Measurements from ENCODE around the gene NLGN1.

The NLGN1 gene

DNA sequence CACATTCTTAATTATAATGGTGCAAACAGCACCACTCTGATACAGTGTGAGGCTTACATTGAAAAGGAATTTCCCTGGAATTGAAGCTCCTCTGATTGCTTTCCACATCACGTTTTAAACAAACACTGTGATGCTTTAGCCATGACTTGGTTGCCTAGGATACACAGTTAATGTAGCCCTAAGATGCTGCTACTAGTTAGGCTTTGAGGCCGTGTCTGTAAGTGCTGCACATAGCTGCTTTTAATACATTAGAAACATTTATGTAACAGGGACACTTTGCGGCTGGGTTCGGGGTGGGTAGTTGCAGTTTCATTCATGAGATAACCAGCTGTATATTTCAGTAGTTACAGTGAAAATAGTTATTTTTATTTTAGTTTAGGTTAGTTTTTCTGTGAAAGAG, 334.7 kb downstream of the NLGN1 start:
- DNase-seq: no peak

DNA sequence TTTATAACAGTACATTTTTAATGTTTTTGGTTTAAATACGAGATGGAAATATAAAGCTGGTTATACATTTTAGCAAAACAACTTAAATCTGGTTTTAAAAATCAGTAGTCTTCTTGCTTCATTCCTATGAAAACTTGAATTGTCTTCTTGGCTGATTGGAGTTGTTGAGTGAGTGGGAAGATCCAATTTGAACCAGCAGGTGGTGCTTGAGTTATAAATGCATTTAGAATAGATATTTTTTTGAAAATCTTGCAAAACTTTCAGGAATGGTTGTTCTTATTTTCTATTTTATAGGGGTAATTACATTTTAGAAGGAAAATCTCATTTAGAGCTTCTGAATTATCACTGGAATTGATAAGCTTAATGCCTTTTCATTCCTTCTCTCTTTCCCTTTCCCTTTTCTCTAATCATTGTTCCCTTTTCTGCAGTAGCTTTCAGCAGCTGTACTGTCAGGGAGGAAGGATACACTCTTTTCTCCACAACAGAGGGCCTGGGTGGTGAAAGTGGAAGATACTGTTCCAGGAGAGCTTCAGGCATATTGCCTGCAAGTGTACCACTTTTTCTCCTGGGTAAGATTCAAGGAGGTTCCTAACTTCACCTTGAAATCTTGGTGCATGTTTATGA, 335.6 kb downstream of the NLGN1 start:
- no peak for DNase-seq

DNA sequence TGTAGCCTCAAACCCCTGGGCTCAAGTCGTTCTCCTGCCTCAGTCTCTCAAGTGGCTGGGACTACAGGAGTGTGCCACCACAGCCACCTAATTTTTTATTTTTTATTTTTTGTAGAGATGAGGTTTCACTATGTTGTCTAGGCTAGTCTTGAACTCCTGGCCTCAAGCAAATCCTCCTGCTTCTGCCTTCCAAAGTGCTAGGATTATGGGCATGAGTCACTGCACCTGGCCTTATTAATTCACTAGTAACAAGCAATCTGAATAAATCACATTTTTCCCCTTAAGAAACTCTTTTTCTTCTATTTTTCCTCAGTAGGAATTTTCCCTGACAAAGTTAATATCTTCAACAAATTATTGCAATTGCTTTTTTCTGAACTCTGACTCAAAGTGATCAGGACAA, 336.9 kb downstream of the NLGN1 start:
- no peak for DNase-seq

DNA sequence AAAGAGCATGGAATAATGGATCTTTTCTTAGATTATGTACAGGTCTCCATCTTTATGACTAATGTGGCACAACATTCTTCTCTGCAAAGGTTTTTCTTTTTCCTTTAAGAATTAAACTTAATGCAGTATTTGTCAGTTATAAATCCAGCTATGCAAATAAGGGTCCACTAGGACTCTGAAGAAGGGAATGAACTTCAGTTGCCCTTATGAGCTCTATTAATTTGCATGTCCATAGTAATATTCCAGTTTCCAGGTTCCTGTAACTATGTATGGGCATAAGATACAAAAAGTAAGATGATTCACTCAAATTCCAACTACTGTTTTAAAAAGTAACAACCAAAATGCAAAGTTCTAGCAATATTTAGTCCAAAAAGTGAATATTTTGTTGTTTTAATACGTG, 337.4 kb downstream of the NLGN1 start:
- no peak for DNase-seq

DNA sequence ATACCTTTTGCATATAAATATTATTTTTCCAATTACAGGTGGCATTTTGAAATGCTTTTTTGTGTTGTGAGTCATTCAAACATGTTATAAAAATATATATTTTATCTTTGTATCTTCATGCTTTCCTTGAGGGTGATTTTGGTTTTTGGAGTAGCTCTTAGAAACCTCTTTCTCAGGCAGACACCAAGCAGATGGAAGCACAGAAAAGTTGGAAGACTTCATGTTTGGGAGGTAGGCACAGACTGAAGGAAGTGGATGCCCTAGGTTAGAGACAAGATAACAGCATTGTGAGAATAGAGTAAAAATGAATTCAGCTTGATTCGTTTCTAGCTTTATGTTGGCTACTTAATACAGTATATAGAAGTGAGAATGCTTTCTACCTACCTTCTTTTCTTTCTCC, 338.3 kb downstream of the NLGN1 start:
- no peak for DNase-seq

DNA sequence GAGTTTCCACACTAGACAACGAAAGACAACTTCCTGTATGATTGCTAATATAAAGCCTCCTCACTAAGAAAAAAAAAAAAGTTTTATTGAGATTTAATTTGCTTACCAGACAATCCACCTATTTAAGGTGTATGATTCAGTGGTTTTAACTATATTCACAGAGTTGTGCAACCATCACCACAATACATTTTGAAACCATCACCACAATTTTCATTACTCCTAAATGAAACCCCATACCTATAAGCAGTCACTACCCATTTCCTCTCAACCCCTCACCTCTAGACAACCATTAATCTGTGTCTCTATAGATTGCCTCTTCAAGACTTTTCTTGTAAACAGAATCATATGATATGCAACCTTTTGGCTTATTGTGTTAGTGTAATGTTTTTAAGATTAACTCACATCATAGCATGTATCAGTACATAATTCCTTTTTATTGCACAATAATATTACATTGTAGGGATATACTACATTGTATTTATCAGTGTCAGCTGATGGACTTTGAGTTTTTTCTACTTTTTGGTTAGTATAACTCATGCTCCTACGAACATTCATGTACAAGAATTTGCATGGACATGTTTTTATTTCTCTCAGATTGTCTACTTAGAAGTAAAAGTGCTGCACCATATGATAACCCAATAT, 339.7 kb downstream of the NLGN1 start:
- DNase-seq: no peak

DNA sequence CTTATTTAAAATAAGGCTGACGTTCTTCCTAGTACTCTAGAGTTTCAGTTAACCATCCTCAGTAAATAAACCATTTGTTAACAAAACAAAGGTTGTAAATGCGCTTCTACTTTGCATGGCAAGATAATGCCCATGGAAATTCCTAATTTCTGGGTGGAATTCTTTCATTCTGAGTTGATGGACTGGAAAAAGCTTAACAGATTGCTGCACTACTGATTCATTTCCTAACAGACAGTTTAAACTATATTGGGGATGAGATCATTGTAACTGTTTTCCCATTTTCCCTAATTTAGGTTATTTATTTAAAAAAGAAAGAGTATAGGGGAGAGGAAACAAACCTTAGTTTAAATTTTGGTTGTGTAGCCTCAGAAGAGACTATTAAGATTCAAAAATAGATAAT, 342.2 kb downstream of the NLGN1 start:
- DNase-seq: no peak

DNA sequence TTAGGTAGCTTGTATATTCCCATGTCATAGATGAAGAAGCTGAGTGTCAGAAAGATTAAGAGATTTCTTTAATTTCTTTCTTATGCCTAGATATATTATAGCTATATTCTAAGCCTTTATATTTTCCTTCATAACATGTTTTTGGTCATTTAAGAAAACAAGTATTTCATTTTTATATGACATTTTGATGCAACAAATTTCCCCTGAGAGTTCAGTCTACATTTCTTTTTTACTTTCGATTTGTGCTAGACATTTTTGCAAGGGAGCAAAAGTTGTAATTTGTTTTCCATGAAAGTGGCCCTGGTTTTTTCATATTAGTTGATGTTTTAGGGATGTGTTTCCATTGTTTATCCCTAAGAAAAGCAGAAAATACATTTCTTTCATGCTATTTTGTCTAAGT, 344.9 kb downstream of the NLGN1 start:
- DNase-seq: no peak

DNA sequence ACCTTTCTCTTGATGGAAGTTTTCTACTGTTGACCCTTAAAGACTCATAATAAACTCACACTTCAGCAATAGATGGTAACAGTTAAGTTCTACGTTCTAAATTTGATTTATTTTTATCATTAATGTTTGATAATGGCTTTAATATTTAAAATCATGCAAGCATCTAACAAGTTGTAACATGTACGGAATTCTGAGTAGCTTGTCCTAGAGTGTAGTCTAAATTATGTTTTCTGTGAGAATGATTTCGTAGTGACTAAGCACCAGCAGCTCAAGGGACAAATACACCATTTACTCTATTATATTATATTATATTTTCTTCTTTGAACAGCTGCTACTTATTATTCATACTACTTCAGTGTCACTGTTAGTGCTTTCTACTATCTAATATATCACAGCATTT, 345.6 kb downstream of the NLGN1 start:
- DNase-seq: no peak

DNA sequence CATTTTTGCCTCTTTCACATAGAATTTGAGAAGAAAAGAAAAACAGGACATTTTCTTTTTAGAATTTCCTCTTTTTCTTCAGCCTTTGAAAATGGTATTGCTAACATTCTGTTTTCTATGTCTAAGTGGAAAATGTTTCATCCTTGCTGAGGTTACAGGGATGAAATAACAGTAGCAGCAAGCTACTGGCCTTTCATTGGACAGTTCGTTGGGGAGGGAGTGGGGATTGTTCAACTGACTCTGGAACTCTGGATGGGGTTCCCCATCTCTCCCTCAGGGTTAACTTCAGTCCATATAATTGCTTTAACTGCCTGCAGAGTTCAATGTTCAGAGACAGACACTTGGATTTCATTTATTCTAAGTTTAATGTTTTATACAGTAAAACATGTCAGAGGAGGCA, 346.0 kb downstream of the NLGN1 start:
- DNase-seq: no peak

DNA sequence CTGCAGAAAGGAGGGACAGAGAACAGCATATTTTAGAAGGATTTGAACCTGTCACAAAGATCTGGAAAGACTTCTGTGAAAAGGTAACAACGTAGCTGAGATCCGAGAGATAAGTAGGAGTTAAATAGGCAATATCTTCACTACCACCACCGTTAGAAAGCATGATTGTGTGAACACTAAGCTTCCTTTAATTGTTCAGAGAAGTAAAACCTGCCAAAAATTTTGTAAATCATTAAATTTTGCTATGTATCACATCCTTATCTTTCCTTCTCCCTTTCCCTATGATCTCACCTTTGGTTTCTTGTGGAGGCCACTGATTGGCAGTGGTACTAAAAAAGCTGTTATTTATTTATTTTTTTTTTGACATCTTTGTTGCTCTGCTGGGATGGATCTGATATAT, 346.9 kb downstream of the NLGN1 start:
- no peak for DNase-seq

DNA sequence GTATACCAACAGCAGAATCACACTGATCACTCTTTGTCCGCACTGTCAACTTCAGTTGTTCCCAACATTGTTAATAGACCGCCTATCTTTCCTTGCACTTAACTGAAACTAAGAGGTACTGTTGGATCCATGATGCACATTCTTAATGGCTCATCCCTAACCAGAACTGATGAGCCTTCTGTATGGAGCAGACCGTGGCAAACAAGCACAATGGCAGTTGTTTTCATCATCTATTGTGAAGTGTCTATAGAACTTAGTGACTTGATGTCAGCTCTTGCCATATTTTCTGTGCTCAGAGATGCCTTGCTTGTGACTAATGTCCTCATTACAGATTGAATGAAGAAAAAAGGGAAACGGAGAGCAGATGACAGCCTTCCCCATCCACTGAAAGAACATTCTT, 347.4 kb downstream of the NLGN1 start:
- DNase-seq: no peak

DNA sequence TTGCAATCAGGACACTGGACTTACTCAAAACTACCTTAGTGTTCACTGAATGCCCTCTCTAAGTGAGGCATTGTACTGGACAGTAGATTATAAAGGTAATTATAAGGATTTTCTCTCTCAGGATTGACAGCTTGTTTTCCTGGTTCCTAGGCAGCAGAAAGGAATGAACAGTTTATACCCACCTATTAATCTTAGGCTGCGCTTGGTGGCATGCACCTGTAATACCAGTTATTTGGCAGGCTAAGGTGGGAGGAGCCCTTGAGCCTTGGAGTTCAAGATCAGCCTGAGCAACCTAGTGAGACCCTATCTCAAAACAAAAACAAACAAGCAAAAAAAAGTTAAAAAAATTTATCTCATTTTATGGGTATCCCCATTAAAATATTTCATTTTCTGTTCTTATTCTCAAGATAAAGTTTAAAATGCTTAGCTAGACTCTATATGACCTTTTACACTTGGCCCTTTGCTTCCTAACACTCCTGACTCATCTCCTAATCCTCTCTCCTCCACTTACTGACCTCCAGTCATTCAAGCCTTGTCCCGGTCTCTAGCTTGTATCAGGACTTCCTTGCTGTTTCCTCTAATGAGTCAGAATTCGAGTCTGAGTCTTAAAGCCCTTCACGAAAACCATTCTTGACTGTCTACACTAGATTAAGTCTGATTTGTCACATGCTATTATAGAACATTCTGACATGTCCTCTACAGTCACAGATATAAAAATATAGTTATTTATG, 348.6 kb downstream of the NLGN1 start:
- no peak for DNase-seq

DNA sequence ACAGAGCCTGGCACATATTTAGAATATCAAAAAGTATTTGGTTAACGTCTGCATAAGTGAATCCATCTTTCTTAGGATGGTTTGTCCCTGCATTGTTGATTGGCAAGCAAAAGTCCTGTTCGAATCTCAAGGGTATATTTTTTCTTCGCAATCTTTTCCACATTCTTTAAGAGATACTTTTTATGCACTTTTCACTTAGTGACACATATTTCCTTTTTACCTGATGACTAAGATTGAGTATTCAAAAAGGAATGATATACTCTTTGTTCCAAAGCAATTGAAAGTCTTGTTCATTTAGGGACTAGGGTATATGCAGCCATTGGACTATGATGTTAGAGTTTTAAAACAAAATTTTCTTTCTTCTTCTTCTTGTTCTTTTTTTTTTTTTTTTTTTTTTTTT, 349.9 kb downstream of the NLGN1 start:
- no peak for DNase-seq

DNA sequence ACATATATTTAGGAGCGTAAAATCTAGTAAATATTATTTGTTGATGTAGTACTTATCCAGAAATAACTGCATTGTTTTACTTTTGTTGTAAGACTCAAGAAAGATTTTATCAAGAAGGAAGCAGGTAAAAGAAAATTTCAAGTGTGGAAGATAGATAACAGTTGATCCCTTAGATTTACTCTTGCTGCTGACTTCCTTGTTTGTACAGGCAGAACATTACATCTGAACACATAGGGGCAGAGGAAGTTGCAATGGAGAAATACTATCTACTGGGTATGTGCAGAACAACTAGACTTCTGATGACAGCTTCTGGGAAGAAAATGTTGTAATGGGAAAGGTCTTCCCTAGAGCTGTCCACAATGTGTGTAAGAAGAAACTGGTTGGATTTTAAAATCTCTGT, 350.6 kb downstream of the NLGN1 start:
- no peak for DNase-seq

DNA sequence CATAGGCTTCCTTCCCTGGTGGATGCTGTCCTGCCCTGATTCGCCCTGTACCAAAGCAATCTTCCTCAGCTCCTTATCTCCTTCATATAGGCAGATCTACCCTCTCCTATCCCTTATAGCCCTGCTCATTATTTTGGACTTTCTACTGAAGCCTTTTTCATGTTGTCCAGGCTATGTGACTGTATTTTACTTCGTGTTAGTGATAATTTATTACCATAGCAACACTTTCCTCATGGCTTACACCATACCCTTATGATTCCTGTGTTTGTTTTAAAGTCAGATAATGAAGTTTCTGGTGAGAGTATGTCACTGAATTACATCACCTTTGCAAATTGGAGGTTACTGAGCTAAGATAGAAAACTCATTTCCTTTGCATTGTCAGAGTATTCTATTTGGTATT, 352.6 kb downstream of the NLGN1 start:
- DNase-seq: no peak

DNA sequence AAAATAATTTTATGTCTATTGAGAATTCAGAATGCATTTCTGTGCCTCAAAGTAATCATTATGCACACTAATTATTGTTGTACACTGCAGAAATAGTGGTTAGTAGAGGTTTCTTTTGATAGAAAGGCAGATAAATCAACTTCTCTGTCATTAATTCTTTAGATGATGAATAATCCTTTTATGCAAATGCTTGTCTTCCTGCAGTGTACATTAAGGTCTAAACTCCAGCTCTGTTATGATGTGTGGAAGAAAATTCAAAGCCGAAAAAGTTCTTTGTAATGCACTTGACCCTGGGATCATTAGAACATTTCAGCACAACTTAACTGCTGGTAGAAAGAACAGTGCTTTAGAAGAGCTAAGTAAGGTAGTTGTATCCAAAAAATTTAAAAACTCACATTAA, 353.0 kb downstream of the NLGN1 start:
- no peak for DNase-seq

DNA sequence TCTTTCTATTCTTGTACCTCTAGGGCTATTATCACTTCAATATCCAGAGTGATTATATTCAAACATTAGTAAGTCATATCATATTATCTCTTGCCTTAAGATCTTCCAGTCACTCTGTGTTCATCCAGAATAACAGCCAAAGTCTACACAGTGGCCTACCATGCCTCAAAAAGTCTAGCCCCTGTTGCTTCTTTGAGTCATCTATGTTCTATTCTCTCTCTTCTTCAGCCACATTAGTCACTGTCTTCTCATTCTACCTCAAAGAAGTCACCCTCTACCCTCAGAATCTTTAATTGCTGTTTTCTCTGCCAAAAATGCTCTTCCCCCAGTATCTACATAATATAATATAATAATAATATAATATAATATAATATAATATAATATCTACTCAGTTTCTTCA, 356.0 kb downstream of the NLGN1 start:
- no peak for DNase-seq

DNA sequence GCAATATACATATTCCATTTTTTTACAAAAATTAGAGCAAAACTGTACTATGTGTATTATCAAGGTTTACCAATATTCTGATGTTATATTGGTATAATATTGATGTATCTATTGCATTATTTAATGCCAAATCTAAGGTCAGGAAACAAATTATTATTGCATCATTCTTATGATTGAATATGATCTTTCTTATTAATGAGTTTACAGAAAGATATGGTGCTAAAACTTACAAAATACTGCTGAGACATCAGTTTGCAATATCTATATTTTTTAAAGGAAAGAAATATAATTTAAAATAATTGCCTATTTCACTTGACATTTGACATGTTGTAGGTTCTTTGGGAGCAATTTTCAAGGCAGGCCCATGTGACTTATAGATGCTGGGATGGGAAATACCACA, 357.6 kb downstream of the NLGN1 start:
- DNase-seq: no peak

DNA sequence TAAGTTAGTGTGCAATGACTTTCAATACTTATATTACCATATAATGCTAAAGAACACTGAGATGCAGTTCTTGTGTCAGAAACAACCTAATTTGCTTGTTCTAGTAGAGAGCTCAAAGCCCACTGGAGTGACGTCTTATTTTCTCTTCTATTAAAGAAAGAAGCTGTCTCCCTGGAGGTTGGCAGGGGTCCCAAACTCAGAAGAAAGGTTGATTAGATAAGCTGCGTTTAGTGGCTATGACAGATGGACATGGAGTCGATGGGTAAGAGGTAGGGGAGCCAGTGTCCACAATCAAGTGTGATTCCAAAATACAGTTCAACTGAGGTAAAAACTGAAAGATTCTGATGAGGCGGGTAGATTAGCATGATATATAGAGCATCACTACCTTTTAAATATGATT, 363.6 kb downstream of the NLGN1 start:
- DNase-seq: no peak

DNA sequence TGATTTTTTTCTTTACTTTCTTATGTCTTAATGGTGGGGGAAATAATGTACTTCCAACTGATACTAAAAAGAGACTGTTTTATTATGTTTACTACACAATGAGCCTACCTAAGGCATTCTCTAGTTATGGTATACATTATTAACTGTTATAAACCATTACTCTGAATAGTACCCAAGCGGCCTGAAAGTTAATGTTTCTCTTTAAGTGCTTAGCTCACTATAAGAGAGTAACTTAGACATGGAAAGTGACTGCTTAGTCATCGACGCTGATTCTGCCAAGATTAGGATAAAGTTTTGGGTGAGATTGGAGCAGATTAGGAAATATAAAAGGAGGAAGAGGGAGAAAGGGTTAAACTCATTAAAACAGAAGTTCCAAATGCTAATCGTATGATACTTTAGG, 365.0 kb downstream of the NLGN1 start:
- no peak for DNase-seq

DNA sequence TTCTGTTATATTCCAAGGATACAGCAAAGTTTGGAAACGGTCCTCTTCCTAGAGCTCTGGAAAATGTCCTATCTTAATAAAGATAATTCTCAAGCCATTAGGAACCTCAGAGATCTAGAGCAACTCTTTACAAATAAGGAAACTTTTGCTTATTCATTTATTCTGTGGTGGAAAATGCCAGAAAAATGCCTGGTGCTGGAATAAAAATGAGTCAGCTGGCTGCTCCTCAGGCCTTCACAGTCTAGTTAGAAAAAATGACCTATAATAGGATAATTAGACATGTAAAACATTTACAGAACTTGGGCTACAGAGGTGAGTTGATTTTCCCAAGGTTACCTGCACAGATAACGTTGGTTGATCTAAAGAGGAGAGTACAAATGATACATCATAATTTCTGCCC, 372.5 kb downstream of the NLGN1 start:
- no peak for DNase-seq

DNA sequence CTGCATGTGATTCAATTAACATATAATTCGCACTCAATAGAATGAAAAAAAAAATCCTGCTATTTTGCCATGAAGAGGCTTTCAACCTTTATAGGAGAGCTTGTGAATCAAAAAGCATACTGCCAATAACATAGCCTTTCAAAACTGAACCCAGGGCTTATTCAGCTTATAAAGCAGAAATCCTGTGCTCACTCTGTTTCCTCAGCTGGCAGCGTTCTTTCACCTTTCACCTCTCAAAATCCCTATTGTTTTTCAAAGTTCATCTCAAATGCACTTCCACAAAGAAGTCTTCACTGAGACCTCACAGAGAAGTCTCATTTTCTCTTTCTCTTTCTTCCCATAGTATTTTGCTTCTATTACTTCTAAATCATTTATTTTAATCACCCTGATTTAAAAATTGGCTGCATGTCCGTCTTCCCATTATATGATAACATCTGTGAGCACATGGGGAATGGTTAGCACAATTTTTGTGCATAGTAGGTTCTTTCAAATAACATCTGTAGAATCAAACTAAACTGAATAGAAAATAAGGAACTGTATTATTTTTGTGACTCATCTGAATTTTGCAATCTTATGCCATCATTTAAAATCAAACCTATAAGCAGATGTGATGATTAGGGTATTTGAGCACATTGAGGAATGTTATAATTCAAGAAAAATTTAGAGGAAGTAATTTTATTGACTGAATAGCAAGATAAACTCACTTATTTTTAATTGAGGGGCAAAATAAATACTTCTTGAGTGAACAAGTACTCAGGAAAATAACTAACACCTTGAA, 373.4 kb downstream of the NLGN1 start:
- DNase-seq: no peak

DNA sequence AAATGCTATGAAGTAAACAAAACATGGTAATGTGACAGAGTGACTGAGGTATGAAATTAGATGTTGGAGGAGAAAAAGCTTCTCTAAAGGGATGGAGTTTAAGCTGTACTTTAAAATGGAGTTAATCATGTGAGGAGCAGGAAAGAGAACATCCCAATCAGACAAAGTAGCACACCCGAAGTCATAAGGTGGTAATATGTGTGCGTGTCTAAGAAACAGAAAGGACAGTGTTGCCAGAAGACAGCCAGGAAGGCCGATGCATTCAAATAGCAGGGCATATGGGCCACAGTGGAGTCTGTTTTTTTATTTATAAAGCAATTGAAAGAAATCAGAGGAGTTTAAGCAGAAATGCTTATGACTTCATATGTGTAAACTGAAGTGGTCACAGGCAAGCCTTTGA, 376.3 kb downstream of the NLGN1 start:
- DNase-seq: no peak

All from cortex of kidney (tissue), 1 donor.